ENCODE results near the gene MMADHC.

DNA sequence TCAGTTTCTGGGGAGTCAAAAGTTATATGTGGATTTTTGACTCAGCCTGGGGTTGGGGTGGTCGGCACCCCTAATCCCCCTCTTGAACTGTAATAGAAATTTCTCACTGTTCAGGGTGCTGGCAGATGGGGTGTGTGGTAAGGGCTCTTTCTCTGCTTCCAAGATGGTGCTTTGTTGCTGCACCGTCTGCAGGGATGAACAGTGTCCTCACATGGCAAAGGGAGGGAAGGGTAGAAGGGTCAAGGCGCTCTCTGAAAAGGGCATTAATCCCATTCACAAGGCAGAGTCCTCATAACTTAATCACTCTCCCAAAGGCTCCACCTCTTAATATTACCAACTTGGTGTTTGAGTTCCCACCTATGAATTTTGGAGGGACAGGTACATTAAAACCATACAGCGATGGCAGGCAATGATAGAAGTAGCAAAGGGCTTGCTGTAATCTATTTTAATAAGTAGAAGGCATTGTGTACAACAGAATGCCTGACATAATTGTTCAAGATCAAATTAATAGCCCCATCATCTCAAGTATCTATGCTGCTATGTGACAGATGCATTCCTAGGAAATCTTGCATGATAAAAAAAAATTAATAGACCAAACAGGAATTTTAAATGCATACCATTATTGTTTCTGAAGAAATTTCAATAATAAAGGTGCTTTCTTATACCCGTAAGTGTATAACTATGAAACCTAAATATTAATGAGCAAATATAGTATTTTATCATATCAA lies 28.1 kb downstream of the MMADHC start:
- TF ChIP-seq POLR2A (IDR thresholded peaks at IDR 0.05) (no peak), POLR2AphosphoS5 (IDR thresholded peaks at IDR 0.05) (no peak)
- TF ChIP-seq, protein P1, sequence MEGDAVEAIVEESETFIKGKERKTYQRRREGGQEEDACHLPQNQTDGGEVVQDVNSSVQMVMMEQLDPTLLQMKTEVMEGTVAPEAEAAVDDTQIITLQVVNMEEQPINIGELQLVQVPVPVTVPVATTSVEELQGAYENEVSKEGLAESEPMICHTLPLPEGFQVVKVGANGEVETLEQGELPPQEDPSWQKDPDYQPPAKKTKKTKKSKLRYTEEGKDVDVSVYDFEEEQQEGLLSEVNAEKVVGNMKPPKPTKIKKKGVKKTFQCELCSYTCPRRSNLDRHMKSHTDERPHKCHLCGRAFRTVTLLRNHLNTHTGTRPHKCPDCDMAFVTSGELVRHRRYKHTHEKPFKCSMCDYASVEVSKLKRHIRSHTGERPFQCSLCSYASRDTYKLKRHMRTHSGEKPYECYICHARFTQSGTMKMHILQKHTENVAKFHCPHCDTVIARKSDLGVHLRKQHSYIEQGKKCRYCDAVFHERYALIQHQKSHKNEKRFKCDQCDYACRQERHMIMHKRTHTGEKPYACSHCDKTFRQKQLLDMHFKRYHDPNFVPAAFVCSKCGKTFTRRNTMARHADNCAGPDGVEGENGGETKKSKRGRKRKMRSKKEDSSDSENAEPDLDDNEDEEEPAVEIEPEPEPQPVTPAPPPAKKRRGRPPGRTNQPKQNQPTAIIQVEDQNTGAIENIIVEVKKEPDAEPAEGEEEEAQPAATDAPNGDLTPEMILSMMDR (IDR thresholded peaks at IDR 0.05) = no peak

All from transverse colon (tissue), 4 donors.